ENCODE measurements around the gene EEF2K. TPM values are rescaled to one million over a fixed set of nuclear protein-coding genes. Genes with fewer than 3 reads are reported as not detected.
A peak's percentile ranks its signal among the peaks of the same experiment; 100 is the strongest.
"Not testable (repeated sequence)": the region's sequence is repeated elsewhere in the genome, so short reads cannot be mapped to it uniquely, and the experiment has no call there.

EEF2K gene
- total RNA-seq, 1 donor = 34.2 TPM

- no peak for DNase-seq (ENCODE audit: low read depth in 2 of 3, low spot score in 2 of 3)
Measured at GRCh38 chr16:22285080-22285479, 79.0 kb downstream of the EEF2K start.

- no peak for DNase-seq (ENCODE audit: low read depth in 2 of 3, low spot score in 2 of 3)
Measured at GRCh38 chr16:22291020-22291419, 84.9 kb downstream of the EEF2K start.

DNA sequence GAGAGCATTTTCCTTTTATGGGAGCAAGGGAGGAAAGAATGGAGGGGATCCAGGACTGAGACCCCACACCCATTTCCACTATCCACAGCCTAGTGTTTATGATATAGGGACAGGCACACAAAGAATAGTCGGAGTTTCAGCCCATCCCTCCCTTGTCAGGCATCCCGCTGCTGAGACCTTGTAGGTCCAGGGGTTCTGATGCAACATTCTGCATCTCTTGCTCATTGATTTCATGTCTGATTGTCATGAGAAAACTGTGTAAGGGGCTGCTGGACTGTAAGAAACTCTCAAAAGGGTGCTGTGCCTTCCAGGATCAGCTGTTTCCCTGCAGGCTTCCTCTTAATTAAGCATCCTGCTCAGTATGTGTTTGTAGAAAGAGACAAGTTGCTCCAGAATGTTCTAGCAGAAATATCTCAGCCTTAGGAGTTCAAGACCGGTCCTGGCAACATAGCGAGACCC, 85.8 kb downstream of the EEF2K start:
- no peak for DNase-seq (ENCODE audit: low read depth in 2 of 3, low spot score in 2 of 3)

DNA sequence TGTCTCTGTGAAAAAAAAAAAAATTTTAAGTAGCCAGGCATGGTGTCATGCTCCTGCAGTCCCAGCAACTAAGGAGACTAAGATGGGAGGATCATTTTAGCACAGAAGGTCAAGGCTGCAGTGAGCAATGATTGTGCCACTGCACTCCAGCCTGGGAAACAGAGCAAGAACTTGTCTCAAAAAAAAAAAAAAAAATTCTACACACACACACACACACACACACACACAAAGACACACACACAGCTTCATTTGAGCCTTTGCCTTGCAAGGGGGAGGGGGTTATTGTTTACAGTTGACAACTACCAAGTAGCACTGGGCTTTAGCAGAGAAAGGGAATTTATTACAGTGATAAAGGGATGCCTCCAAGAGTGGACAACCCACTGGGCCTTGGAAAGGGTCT, 86.2 kb downstream of the EEF2K start:
- no peak for DNase-seq (ENCODE audit: low read depth in 2 of 3, low spot score in 2 of 3)

- no peak for DNase-seq (ENCODE audit: low read depth in 2 of 3, low spot score in 2 of 3)
Measured at GRCh38 chr16:22293137-22294106, 87.3 kb downstream of the EEF2K start.

- peak in 1 of 3 donors; percentile 18 for DNase-seq (ENCODE audit: low read depth in 2 of 3, low spot score in 2 of 3)
Measured at GRCh38 chr16:22296225-22297113, 90.4 kb downstream of the EEF2K start.

GRCh38 chr16:22297114-22297870, 91.2 kb downstream of the EEF2K start, which contains the start of gene POLR3E:
Gene POLR3E (plus strand): TSS chr16:22297409. CDS start chr16:22302969, 5,560 bp downstream.
- DNase-seq (ENCODE audit: low read depth in 2 of 3, low spot score in 2 of 3) = peak; percentile 99 to 100 (median 99)

GRCh38 chr16:22297871-22298733, 92.0 kb downstream of the EEF2K start:
- peak; percentile 59 to 96 (median 84) for DNase-seq (ENCODE audit: low read depth in 2 of 3, low spot score in 2 of 3)

GRCh38 chr16:22299036-22299435, 93.0 kb downstream of the EEF2K start:
- no peak for DNase-seq (ENCODE audit: low read depth in 2 of 3, low spot score in 2 of 3)

DNA sequence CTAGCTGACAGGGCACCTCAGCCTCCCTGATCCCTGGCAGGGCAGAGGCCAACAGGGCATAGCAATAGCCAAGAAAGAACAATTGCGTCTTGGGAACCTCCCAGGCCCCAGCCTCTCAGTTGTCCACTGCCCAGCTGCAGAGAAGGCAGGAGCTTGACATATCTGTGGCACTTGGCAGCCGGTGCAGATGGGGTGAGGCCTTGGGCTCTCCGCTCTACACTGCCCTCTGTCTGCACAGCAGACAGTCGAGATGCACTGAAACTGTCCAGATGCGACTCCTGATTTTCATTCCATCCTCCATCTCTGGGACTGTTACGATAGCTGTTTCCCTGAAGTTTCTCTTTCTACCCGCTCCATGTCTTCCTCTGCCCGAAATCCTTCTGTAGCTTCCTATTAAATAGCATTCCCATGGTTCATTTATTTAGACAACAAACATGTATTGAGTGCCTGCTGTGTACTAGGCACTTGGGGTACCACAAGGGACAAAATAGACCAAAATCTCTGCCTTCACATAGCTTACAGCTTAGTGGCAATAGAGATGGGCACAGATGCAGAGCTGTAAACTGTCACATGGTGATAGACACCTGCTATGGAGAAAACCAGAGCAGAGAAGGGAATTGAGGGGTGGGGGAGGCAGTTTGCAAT, 94.5 kb downstream of the EEF2K start:
- DNase-seq (ENCODE audit: low read depth in 2 of 3, low spot score in 2 of 3) = peak in 2 of 3 donors; percentile 30 to 57

DNA sequence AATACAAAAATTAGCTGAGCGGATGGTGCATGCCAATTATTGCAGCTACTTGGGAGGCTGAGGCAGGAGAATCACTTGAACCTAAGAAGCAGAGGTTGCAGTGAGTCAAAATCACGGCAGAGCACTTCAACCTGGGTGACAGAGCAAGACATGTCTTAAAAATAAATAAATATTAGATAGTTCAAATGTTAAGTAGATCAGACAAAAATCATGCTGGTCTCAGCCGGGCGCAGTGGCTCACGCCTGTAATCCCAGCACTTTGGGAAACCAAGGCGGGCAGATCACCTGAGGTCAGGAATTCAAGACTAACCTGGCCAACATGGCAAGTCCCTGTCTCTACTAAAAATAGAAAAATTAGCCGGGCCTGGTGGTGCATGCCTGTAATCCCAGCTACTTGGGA, 95.3 kb downstream of the EEF2K start:
- DNase-seq (ENCODE audit: low read depth in 2 of 3, low spot score in 2 of 3) = not testable (repeated sequence)

GRCh38 chr16:22302776-22303363, 96.8 kb downstream of the EEF2K start:
- DNase-seq (ENCODE audit: low read depth in 2 of 3, low spot score in 2 of 3) = no peak

DNA sequence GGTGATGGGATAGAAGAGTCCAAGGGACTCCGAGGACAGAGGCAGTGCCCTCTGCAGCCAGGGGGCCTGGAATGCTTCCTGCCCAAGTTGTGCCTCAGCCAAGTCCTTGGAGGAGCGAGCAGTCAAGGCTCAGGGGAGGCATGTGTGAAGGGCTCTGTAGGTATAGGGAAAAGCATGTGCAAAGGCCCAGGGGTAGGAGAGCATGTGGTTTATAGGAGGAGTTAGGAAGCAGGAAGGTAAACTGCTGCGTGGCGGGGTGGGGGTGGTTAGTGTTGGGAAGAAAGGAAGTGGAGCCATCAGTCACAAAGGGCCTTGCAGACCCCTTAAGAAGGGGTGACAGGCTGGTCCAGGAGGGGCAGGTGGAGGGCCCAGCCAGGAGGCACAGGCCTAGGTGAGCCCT, 98.3 kb downstream of the EEF2K start:
- DNase-seq (ENCODE audit: low read depth in 2 of 3, low spot score in 2 of 3) = no peak

GRCh38 chr16:22306788-22307187, 100.7 kb downstream of the EEF2K start:
- no peak for DNase-seq (ENCODE audit: low read depth in 2 of 3, low spot score in 2 of 3)

DNA sequence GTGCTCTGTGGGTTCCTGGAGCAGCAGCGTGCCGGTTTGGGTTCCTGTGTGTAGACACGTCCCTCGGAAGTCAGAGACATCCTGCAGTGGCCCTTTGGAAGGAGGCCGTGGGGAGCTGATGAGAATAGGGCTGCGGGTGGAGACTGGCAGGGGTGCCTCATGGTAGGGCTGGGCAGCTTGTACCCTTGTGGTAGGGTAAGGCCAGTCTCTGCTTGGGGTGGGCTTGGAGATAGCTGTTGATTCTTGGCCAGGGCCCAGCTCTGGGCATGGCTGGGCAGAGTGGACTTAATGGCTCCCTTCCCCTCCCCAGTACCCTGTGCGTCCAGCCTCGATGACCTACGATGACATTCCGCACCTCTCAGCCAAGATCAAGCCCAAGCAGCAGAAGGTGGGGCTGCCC, 101.8 kb downstream of the EEF2K start:
- DNase-seq (ENCODE audit: low read depth in 2 of 3, low spot score in 2 of 3) = no peak

- DNase-seq (ENCODE audit: low read depth in 2 of 3, low spot score in 2 of 3) = no peak
Measured at GRCh38 chr16:22308824-22309520, 102.9 kb downstream of the EEF2K start.

- no peak for DNase-seq (ENCODE audit: low read depth in 2 of 3, low spot score in 2 of 3)
Measured at GRCh38 chr16:22311520-22311919, 105.4 kb downstream of the EEF2K start.

Measured in hematopoietic multipotent progenitor cell (in vitro differentiated cells).